IPS DF 19.7 (cell line): Measurements from ENCODE around the gene DGCR2.
"Not testable (repeated sequence)": the region's sequence is repeated elsewhere in the genome, so short reads cannot be mapped to it uniquely, and the experiment has no call there.

Source experiments
- DNase-seq: peaks from one replicate; pipeline ENCODE4 v3.0.0-alpha.2; 2013; ENCODE audit warnings: low read depth, low spot score

The DGCR2 gene

DNA sequence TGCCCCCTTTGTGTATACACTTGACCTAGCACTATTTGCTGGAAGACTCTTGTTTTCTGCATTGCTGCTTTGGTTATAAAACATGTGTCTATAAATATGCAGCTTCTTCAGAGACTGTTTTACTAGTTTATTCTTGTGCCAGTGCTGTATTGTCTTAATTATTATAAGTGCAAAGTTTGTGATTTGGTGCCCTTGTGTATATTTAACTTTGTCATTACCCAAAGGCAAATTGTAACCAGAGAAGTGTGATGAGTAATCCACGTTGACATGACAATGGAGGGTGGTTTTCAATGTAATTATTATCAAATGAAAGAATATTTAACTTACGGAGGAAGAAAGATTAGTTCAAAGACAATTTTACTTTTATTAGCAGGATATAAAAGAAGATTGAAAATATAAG is 111.1 kb downstream of the DGCR2 start:
- DNase-seq, result no peak

DNA sequence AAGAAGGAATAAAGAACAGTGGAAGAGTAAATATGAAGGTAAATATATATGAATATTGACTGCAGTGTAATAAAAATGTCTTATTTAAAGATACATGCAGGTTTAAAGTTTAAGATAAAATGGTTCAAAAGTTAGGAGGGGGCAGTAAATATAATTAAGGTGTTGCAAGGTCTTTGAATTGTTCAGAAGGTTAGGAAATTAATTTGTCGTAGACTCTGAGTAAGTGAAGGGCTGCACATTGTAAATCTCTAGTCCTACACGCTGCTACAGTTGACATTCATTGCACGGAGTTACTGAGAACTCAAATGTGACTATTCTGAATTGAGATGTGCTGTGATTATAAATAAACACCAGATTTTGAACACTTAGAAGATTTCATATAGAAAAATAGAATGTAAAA is 116.3 kb downstream of the DGCR2 start:
- no peak for DNase-seq

DNA sequence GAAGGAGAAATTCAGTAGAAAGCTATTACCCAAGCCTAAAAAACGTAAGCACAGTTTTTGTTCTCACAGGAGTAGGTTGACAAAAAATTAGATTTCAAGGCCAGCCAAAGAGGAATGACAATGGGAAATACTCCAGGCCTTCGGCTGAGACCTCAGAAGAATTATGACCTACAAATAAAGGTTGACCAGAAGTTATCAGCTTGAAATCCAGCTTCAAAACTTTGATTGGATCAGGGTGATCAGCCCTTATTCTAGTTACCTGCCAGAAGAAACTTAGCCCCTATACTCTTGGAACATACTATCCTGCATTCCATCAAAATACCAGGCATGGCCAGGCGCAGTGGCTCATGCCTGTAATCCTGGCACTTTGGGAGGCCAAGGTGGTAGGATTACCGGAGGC is 117.7 kb downstream of the DGCR2 start:
- DNase-seq, result no peak

DNA sequence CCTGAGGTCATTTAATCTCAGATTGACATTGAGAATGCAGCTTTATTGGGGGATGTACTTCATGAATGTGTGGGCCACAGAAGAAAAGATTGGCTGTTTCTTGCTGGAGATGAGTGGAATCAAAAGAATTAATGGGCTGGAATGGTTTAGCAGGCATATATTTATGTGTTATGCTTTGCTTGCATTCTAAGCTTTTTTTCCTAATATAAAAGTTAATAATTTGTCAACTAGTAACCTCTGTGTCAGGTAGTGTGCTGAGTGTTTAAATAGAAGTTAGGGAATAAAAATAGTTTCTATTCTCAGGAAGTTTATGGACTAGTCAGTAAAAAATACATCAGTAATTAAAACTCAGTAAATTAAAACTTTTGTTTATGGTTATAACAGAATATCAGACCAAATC is 118.7 kb downstream of the DGCR2 start:
- DNase-seq, result no peak

DNA sequence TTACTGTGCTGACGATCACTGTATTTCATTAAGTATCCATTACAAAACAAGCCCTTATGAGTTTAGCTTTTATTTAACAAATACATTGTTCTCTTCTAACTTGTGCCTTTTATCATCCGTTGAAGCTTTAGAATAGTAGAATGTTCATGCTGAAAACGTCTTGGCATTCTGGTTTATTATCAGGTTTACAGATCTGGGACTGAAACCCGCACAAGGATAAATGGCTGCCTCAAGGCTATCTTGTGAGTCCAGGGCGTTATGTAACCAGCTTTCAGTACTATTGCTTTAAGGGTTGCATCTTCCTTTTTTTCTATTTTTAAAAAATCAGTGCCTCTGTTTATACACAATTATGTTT is 119.6 kb downstream of the DGCR2 start:
- no peak for DNase-seq

DNA sequence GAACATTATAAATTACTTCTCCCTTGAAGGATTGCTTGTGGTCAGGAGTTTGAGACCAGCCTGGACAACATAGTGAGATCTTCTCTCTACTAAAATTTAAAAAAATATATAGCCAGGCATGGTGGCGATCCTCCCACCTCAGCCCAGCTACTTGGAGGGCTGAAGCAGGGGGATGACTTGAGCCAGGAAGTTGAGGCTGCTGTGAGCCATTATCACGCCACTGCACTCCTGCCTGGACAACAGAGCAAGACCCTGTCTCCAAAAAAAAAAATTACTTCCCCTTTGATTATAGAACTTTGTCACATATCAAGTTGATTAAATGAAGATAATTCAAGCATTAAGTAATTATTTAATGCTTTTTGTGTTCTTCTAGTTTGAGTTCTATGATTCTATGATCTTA is 121.0 kb downstream of the DGCR2 start:
- DNase-seq, result no peak

DNA sequence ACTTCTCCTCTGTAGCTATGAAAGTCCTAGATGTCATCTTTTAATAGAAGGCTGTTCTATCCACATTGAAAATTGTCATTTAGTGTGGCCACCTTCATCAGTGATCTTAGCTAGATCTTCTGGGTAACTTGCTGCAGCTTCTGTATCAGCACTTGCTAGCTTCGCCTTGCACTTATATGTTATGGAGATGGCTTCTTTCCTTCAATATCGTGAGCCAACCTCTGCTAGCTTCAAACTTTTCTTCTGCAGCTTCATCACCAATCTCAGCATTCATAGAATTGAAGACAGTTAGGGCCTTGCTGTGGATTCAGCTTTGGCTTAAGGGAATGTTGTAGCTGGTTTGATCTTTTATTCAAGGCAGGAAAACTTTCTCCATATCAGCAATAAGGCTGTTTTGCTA is 122.1 kb downstream of the DGCR2 start:
- DNase-seq, result not testable (repeated sequence)

DNA sequence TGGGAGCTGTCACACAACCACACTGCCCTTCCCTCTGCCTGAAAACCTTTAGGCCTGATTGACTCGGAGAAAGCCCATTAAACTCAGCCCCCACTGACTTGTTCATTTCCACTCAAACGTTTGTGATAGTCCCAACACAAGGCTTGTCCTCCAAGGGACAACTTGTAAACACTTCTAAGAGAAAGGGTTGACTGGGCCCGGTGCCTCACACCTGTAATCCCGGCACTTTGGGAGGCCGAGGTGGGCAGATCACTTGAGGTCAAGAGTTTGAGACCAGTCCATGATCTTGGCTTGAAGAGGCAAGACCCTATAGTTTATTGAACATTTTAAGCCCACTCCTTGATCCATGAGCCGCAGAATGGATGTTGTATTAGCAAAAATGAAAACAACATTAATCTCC is 122.8 kb downstream of the DGCR2 start:
- DNase-seq, result no peak

DNA sequence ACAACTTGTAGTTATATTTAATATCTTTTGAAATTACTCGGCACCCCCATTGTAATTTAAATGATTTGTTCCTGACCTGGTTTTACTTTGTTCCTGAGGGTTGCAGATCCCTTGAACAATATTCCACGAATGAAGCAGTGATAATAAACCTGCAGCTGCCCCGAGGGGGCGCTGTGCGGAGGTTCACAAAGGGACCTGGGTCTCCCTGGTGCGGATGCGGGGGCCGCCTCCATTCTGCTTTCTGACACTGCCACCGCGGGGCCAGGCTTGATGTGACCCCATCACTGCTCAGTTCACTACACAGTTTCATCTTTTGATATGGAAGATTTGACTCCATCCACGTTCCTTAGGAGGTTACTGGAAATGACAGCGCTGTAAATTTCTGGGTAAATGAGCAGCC is 123.2 kb downstream of the DGCR2 start:
- DNase-seq, result peak; percentile 15

DNA sequence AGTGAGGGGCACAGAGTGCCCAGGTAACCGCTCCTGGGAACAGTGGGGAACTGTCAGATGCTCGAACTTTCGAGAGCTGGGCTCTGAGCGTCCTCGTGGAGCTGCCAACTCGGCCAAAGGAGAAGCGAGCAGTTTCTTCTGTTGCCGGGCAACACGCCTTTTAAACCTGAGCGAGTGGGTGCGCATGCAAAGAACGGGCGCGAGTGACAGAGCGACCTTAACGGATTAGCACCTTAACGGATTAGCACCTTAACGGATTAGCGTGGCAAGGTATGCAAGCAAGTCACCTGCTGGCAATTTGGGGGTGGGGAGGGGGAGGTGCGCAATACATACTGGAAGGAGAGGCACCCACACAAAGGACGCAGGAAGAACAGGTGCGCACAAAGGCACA is 124.3 kb downstream of the DGCR2 start:
- no peak for DNase-seq

DNA sequence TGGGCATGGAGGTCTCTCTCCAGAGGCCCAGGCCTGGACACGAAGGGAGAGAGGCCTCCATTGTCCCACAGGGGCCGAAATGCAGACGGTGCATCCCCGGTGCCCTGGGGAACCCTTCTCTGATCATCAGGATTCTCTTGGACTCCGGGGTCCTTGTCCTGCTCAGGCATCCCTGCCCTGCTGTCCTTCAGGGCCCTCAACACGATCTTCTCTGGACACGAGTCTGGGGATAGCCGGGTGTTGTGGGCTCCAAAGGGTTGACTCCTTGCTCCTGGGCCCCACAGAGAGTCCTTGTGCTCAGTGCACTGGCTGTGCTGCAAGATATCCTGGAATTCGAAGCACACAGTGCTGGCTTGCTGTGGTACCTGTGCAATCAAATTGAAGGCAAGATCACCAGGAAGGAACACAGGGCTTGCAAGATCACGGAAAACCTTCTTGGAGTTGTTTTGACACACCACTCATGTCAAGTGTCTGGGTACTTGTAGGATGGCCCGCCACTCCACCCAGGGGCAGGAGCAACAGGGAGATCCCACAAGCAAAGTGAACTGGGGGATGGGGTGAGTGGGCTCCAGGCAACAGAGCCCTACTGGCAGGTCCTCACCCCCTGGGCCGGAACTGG is 124.8 kb downstream of the DGCR2 start:
- no peak for DNase-seq

DNA sequence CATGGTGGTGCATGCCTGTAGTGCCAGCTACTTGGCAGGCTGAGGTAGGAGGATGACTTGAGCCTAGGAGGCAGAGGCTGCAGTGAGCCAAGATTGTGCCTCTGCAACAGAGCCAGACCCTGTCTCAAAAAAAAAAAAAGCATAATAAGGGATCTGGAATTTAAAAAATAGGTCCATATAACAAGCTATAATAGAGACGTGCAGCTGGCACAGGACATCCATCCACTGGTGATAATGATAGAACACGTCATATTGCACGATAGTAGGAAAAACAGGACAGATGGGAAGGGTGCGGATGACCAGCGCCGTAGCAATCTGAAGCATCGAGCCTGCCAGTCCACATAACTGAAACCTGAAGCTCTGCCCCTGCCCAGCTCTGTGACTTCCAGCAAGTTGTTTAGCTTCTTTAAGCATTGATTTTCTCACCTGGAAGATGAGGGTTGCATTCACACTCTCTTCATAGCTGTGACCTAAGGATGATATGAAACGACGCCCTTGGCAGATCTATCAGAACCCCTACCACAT is 125.8 kb downstream of the DGCR2 start:
- DNase-seq, result no peak

DNA sequence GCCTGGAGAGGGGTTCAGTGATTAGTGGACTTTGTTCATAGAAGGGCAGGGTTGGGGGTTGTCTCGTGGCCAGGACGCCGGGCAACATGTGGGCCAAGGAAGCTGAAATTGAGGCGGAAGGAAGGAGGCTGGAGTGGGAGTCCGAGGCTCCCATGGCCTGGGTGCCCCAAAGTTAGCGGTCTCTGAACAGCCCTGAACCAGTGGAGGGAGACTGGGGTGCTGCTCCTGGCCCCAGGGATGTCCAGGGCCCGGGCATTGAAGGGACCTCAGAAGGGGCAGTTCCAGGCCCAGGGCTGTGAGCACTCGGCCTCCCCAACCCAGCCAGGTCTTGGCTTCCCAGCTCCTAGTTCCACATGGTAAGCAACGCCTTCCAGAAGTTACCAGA is 126.9 kb downstream of the DGCR2 start:
- no peak for DNase-seq

DNA sequence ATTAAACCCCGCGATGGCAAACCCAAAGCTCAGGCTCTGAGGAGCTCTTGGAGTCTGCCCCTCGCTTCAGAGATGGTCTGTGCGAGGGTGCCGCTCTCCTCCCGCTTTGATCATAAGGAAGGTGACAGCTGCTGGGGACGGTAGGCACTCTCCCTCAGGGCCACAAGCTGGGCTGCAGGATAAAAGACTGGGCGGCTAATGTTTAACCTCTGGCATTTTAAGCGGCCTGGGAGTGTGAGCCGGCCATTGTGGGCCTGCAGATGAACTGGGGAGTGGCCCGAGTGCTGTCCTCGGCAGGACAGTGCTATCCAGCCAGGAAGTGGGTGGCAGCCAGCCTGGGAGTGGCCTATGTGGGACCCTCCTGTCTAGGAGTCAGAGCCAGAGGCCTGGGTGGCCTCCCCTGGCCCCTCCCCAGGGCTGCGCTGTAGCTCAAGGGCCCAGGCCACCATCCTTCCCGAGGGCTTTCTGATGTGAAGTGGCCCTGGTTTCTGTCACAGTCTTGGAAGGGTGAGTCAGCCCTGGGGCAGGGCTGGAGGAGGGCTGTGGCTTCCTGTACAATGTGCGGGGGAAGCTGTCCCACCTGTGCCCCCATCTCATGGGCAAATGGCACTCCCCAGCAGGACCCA is 127.4 kb downstream of the DGCR2 start:
- DNase-seq, result no peak

DNA sequence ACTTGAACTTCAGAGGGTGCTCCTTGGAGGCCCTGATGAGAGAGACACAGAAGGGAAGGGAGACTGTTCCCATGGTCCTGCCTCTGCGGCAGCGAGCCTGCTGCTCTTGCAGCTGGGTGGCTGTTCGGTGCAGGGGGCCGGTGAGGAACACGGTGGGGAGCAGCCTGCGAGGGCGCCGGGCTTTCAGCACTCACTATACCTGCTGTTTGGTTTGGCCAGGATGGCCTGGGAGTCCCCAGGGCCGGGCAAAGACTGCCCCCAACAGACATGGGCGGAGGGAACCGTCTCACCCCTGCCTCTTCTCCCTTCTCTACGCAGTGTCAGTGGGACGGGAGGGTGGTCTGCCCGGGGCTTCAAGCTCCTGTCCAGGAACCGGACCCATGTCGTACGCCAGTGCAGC is 128.2 kb downstream of the DGCR2 start:
- no peak for DNase-seq

DNA sequence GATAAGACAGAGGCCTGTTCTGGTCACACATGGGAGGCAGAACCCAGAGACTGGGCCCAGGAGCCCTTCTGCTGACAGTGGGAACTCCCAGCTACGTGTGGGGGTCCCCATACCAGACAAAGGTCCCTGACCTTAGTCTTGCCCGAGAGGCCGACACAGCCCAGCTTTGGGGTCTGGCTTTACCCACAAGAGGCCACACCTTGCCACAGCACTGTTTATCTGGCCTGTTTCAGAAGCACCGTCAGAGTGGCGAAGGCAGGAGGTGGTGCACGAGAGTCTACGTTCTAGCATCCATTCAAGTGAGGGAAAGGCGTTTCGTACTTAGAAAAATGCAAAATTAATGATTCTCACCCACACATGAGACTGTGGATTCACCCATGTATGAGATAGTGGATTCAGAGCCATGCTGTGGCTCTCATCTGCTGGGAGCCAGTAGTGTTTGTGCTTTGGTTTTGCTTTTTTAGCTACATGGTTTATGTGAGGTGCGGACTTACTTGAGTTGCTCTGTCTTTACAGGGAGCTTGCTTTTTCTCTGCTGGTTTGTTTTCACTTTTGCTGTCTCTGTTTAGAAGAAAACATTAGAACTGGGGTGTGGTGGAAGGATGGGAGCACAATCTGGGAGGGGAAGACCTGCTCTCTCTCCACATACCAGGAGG is 129.5 kb downstream of the DGCR2 start:
- DNase-seq, result no peak

DNA sequence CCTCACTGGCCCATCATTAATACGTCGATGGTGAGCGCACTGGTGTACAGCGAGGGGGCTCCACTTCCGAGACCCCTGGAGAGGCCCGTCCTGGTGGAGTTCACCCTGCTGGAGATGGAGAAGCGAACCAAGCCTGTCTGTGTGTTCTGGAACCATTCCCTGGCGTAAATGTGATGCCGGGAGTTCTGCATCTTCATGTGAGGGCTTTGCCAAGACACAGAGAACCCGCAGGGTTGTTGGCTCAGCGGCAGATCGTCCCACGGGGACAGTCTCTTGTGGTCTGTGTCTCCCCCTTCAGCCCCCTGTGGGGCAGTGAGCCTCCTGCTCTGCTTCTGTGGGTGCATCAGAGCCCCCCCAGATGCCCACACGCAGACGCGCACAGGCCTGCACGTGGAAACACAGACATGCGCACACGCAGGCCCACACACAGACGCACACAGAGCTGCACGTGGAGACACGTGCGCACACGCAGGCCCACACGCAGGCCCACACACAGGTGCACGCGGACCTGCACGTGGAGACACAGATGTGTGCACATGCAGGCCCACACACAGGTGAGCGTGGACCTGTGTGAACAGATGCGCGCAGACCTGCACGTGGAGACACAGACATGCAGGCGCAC is 130.3 kb downstream of the DGCR2 start:
- DNase-seq, result no peak

DNA sequence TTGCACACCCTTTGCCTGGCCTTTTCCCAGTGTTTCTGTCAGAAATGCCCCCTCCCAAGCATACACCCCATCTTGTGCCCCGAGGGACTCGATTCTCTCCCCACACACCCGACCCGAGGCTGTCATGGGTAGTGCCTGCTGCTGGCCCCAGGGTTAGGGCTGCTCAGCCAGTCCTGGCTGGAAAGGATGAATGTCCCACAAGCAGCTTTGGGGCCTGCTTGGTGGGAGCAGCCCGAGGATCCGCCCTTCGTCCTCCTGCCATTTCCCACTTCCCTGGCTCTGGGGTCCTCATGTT is 131.1 kb downstream of the DGCR2 start:
- no peak for DNase-seq

DNA sequence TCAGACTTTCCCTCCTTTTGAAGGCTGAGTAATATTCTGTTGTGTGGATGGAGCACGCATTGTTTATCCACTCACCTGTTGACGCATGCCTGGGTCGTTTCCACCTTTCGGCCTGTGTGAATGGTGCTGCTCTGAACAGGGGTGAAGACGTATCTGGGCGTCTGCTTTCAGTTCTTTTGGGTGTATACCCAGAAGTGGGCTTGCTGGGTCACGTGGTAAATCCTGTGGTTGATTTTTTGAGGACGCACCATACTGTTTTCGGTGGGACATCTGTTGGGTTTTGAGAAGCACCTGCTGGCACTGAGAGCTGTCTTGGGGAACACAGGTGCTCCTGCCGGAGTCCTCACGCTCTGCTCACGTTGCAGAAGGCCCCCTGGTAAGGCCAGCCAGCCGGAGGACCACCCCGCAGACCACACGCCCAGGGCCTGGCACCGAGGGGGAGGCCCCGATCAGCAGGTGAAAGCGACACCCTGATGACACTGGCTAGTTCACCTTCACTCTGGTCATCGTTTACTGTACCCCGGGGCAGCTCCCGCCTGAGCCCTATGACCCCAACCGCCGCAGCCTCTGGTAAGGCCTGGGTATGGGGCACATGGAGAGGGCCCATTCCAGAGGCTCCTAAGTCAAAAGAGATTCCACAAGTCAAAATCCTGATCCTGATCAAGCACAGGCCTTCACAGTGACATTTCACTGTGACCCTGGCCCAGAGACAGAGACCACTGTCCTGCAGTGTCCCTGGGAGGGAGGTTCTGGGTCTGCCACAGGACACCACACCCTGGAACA is 131.7 kb downstream of the DGCR2 start:
- no peak for DNase-seq

DNA sequence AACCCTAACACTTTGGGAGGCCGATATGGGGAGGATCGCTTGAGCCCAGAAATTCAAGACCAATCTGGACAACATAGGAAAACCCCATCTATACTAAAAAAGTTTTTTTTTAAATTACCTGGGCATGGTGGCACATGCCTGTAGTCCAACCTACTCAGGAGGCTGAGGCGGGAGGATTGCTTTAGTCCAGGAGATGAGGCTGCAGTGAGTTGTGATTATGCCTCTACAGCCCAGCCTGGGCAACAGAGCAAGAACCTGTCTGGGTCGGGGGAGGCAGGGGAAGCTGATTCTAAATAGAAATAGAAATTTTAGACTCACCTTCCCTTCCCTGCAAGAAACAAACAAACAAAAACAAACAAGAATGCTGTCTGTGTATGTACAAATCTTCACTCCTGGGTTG is 133.3 kb downstream of the DGCR2 start:
- DNase-seq, result no peak

DNA sequence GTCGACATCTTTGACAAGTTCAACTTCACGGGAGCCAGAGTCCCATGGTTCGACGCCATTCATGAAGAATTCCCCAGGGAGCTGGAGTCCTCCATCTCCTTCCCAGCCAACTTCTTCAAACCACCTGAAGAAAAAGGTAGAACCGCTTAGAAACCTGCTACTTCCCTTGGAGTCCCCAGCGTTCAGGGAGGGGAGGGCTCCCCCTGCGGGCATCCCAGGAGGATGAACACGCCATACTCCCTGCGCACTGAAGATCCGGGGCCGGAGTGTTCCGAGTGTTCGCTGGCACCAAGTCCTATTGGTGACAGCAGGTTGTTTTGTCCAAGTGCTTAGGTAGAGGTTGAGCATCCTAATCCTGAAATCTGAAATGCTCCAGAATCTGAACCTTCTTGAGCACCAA is 134.4 kb downstream of the DGCR2 start:
- DNase-seq, result peak; percentile 45

DNA sequence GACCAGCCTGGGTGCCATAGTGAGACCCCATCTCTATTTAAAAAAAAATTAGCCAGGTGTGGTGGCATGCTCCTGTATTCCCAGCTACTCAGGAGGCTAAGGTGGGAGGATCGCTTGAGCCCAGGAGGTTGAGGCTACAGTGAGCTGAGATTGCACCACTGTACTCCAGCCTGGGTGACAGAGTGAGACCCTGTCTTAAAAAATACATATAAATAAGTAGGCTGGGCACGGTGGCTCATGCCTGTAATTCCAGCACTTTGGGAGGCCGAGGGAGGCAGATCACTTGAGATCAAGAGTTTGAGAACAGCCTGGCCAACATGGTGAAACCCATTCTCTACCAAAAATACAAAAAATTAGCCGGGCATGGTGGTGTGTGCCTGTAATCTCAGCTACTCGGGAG is 135.1 kb downstream of the DGCR2 start:
- not testable (repeated sequence) for DNase-seq
